ENCODE measurements around the gene RAC2. TPM values are rescaled to one million over a fixed set of nuclear protein-coding genes. Genes with fewer than 3 reads are reported as not detected.

RAC2 gene
- total RNA-seq, 1 donor from 2014 or later = 1.2 TPM

GRCh38 chr22:37230673-37231405, 13.2 kb downstream of the RAC2 start:
- Mint-ChIP-seq H3K27me3 (peaks cover 8% of the 10 kb centered on the region), H3K4me1 (ENCODE audit: unreplicated experiment) (no peaks in the 10 kb centered on the region), H3K4me3 (no peak overlapping the region), H3K27ac (no peak overlapping the region), H3K9me3 (no peaks in the 10 kb centered on the region), H3K36me3 (no peaks in the 10 kb centered on the region)
- no peak for TF ChIP-seq CTCF (conservative IDR thresholded peaks at IDR 0.05)
- no peak for DNase-seq (ENCODE audit: extremely low spot score, unreplicated experiment)

DNA sequence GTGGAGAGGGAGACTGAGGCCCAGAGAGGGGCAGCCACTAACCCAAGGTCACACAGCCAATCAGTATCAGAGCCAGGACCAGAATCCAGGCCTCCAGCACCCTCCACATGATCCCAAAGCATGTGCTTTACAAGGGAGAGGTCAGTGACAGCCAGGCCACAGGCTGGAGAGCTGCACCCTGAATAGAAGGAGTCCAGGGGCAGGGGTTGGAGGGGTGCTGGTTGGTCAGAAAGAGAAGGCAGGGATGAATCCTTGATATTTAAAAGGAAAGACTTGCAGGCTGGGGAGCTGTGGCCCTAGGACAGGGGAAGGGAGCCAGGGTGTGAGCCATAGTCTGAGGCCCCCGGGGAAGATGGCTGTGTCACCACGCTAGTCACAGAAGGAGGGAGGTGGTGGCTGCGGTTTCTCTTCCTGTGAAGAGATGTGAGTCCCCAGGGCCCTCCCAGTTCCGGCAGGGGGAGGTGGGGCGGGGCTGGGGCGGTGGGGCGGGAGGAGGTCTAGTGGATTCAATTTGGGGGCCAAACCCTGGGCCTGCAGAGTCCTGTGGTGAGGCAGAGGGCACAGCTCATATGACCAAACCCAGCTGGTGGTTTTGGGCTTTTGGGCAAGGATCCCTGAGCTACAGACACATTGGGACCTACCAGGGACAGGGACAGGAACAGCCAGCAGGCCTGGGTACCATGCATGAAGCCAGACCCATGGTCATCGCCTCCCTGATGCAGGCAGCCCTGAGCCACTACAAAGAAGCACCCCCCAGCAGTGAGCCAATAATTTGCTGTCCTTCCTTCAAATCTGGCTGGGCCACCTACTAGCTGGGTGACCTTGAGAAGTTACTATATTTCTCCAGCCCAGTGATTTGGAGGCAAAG, 14.0 kb downstream of the RAC2 start:
- Mint-ChIP-seq H3K4me1 (ENCODE audit: unreplicated experiment) (no peaks in the 10 kb centered on the region), H3K27me3 (peaks cover 15% of the 10 kb centered on the region), H3K27ac (no peak overlapping the region), H3K9me3 (no peaks in the 10 kb centered on the region), H3K4me3 (no peak overlapping the region), H3K36me3 (no peaks in the 10 kb centered on the region)
- no peak for TF ChIP-seq CTCF (conservative IDR thresholded peaks at IDR 0.05)
- DNase-seq (ENCODE audit: extremely low spot score, unreplicated experiment) = no peak

DNA sequence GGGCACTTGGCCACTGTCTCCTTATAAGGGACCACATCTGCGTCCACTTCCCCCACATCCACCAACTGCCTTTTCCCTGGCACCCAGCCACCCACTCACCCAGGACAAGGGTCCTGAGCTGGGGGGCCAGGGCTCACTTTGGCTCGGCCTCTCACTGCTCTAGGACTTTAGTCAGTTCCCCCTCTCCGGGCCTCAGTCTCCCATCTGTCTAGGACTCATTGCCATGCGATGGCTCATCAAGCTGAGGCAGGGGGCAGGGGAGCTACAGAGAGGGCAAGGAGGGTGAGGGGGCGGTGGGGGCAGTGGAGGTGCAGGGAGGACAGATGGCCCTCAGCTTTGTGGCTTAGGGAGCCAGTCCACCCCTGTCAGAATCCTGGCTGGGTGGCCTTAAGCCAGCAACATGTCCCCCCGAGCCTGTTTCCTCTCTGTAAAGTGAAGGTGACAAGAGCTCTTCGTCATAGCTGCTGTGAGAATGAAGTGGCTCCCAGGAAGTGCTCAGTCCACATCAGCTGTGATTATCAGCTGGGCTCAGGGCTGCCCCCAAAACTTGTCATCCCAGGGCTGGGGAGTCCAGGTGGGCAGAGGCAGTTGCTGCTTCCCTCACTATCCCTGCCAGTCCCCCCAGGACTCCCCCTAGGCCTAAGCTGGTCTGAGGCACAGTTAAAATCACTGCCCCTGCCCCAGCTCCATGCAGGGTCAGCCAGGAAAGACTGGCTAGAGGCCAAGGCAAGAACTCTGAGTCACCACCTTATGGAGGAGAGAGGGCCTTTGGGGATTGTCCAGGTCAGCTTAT, 14.9 kb downstream of the RAC2 start:
- Mint-ChIP-seq H3K4me1 (ENCODE audit: unreplicated experiment) (no peaks in the 10 kb centered on the region), H3K9me3 (no peaks in the 10 kb centered on the region), H3K36me3 (no peaks in the 10 kb centered on the region), H3K4me3 (no peak overlapping the region), H3K27me3 (peaks cover 12% of the 10 kb centered on the region), H3K27ac (no peak overlapping the region)
- no peak for DNase-seq (ENCODE audit: extremely low spot score, unreplicated experiment)
- no peak for TF ChIP-seq CTCF (conservative IDR thresholded peaks at IDR 0.05)

- H3K27me3 Mint-ChIP-seq = peaks cover 17% of the 10 kb centered on the region
- H3K4me3 Mint-ChIP-seq = no peak overlapping the region
- no peak overlapping the region for H3K27ac Mint-ChIP-seq
- TF ChIP-seq CTCF (conservative IDR thresholded peaks at IDR 0.05) = no peak
- no peak for DNase-seq (ENCODE audit: extremely low spot score, unreplicated experiment)
- H3K36me3 Mint-ChIP-seq = no peaks in the 10 kb centered on the region
- H3K4me1 Mint-ChIP-seq (ENCODE audit: unreplicated experiment) = no peaks in the 10 kb centered on the region
- no peaks in the 10 kb centered on the region for H3K9me3 Mint-ChIP-seq
Measured at GRCh38 chr22:37228106-37229011, 15.7 kb downstream of the RAC2 start.

DNA sequence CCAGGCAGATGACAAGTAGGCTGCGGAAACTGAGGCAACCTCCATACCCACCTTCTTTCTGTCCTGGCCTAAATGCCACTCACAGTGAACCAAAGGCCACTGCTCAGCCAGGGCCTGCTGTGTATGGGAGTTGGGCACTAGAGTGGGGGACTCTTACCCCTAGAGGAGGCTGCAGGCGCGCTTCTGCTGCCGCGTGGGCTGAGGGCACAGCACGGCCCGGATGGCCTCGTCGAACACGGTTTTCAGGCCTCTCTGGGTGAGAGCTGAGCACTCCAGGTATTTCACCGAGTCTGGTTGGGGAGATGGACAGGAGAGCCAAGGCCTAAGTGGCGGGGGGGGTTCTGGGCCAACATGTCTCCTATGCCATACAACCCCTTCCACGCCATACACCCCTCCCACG, 17.6 kb downstream of the RAC2 start:
- no peak overlapping the region for H3K4me3 Mint-ChIP-seq
- H3K27me3 Mint-ChIP-seq = peaks cover 19% of the 10 kb centered on the region
- no peaks in the 10 kb centered on the region for H3K4me1 Mint-ChIP-seq (ENCODE audit: unreplicated experiment)
- no peak for TF ChIP-seq CTCF (conservative IDR thresholded peaks at IDR 0.05)
- no peak for DNase-seq (ENCODE audit: extremely low spot score, unreplicated experiment)
- H3K9me3 Mint-ChIP-seq = peaks cover 2% of the 10 kb centered on the region
- no peaks in the 10 kb centered on the region for H3K36me3 Mint-ChIP-seq
- no peak overlapping the region for H3K27ac Mint-ChIP-seq

Data from type B pancreatic cell (in vitro differentiated cells).